NCI-H2107 (cell line): ENCODE results near the gene MARK2.

Source experiments
- DNase-seq: peaks from one replicate; lab custom pipeline; 2025; lab: John Stamatoyannopoulos, UW

MARK2 gene

GRCh38 chr11:63829823-63830489 lies 9.0 kb upstream of the MARK2 start:
- no peak for DNase-seq

GRCh38 chr11:63831326-63831725 lies 7.6 kb upstream of the MARK2 start:
- DNase-seq, result no peak

GRCh38 chr11:63832336-63832735 lies 6.6 kb upstream of the MARK2 start:
- DNase-seq, result no peak

GRCh38 chr11:63833048-63833447 lies 5.9 kb upstream of the MARK2 start:
- no peak for DNase-seq

DNA sequence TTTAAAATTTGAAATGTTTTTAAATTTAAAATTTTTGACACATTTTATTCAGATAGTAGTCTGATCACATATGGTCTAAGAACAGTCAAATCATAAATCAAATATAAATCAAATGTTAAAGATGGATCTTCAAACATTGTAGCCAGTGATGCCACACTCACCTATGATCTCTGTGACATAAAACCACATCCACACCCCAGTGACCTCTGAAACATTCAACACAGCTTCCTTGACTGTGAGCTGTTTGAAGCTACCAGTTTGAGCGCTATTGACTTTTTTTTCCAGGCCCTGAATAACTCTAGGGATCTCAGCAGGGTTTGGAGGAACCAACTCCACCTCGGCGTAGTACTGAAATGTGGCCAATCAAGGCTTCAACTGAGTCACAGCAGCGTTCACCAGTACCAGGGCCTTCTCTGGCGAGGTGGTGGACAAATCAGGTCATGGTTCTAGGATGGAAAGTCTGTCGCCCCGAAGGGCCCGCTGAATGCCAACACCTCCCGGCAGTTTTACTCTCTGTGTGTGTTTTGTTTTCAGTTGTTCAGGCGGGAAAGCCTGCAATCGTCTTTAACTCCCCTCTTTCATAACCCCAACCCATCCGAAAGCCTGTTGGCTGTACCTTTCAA lies 4.3 kb upstream of the MARK2 start:
- DNase-seq, result no peak

- no peak for DNase-seq
These were observed 3.8 kb upstream of the MARK2 start for GRCh38 chr11:63835158-63835545.

- DNase-seq, result peak; percentile 58
These were observed 1.8 kb upstream of the MARK2 start for GRCh38 chr11:63837027-63837688.

- no peak for DNase-seq
These were observed 1.2 kb upstream of the MARK2 start for GRCh38 chr11:63837739-63838138.

- DNase-seq, result no peak
These were observed 696 bp upstream of the MARK2 start for GRCh38 chr11:63838150-63838677.

DNA sequence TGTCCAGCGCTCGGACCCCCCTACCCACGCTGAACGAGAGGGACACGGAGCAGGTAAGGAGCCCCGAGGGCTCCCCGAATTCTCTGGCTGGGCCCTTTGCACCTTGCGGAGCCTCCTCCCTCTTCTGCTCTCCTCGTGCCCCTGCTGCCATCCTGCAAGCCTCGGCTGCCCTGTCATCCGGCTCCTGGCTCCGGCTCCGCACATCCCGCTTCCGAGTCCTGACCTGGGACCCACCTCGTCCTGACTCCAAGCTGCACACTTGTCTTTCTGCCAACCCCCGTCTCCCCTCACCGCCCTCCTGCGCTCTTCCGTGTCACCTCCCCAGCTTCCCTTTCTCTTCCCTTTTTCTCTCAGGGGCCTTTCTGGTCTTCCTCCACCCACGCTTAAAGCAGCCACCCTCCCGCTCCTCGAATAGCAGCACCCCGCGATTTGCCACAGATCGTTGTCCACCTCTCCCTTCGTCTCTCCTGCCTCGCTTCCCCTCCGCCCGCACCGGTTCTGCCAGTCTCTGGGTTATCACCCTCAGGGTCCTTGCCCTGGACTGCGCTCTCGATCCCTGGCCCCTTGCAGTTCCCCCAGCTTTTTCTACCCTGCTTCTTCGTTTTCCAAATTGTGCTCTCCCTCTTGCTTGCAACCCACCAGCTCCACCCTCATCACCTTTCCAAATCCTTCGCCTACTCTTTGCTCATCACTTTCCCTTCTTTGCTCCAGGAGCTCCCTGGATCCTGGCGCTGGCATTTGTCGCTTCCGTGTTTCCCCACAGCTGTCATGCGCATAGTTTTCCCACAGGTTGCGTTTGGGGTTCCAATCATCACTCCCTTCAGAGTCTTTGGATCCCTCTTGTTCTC lies 822 bp downstream of the MARK2 start:
- no peak for DNase-seq

DNA sequence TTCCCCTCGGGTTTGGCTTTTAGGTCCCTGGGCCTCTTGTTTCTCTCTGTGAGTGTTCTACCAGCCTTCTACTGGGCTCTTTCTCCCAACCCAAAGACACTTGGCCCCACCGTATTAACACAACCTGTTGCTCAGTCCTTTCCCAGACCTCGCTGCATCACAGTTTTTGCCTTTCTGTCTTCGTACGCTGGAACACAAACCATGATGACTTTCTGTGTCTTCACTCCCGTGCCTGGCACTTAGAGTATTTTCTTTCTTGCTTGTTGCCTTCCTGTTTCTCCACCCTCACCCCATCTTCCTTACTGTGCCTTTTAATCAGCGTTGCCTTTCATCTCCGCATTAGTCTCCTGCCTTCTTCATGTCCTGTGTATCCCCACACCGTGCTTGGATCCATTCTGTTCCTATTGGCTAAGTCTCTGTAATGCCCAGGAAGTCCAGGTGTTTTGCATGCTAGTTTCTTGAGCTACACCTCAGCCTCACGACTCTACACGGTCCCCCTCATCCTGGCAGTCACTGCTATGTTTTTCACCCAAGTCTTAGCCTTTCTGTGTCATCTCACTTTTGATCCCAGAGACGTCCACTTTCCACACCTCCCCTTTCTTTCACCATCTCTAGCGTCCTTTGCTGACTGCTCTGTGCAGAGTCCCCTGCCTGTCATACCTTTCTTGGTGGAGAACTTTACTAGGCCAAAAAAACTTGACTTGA lies 1.6 kb downstream of the MARK2 start:
- DNase-seq, result no peak

GRCh38 chr11:63841554-63841953 lies 2.6 kb downstream of the MARK2 start:
- no peak for DNase-seq

- no peak for DNase-seq
These were observed 4.1 kb downstream of the MARK2 start for GRCh38 chr11:63843041-63843440.

DNA sequence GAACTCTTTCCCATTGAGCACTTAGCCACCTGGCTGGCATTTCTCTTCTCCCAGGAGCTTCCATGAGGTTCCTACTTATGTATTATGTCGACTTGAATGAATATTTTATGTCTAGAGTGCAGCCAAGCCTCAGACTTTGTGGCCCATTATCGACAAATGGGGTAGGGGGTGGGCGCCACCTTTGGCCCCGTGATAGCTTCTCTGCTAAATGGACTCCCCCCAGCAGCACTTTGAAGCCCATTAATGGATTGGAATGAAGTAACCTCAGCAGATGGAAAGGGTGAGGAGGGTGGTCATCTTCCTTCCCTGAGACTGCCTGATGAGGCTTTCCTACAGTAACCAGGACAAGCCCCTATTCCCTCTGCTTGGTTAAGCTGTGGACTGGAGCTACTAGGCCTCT lies 5.9 kb downstream of the MARK2 start:
- DNase-seq, result no peak

GRCh38 chr11:63845303-63845702 lies 6.4 kb downstream of the MARK2 start:
- DNase-seq, result no peak

DNA sequence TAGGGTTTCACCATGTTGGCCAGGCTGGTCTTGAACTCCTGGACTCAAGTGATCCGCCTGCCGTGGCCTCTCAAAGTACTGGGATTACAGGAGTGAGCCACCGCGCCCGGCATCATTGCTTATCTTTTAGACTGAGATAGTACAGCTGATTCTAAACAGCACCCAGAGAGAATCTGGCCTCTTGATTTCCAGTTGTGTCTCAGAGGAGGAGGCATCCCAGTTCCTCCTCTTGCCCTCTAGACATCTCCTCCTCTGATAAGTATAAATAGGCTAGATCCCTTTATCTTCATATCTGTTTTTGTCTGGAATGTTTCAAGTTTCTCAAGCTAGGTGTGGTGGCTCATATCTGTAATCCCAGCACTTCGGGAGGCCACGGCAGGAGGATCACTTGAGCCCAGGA lies 7.0 kb downstream of the MARK2 start:
- DNase-seq, result no peak

GRCh38 chr11:63846897-63847296 lies 8.0 kb downstream of the MARK2 start:
- DNase-seq, result no peak

GRCh38 chr11:63847363-63847762 lies 8.5 kb downstream of the MARK2 start:
- DNase-seq, result no peak

DNA sequence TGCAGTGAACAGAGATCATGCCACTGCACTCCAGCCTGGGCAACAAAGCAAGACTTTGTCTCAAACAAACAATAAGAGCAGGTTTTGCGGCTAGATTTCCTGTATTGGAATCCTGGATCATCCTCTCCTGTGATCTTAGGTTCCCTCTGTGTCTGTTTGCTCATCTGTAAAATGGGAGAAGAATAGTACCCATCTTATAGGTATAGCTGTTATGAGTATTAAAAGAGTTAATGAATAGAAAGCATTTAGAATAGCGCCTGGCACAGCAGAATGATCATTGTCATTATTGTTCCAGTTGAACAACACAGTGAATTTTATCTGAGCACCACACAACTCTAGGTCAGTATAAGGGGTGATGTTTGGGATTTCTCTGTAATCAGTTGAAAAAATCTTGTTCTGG lies 10.8 kb downstream of the MARK2 start:
- DNase-seq, result no peak

GRCh38 chr11:63850920-63851319 lies 12.0 kb downstream of the MARK2 start:
- no peak for DNase-seq

DNA sequence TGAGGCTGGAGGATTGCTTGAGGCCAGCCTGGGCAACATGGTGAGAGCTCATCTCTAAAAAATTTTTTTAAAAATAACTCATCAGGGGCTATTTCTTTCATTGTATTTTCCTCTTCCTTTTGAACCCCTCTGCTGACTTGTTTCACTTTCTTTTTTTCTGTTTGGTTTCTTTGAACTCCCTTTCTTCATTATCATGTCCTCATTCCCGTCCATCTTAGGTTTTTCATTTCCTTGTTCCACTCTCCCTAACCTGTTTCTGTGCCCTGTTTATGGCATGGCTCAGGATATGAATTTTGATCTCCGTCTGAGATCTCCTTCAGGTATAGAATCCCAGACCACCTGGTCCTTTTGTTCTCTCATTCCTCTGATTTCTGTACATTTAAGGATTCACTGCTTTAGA lies 12.5 kb downstream of the MARK2 start:
- DNase-seq, result no peak

DNA sequence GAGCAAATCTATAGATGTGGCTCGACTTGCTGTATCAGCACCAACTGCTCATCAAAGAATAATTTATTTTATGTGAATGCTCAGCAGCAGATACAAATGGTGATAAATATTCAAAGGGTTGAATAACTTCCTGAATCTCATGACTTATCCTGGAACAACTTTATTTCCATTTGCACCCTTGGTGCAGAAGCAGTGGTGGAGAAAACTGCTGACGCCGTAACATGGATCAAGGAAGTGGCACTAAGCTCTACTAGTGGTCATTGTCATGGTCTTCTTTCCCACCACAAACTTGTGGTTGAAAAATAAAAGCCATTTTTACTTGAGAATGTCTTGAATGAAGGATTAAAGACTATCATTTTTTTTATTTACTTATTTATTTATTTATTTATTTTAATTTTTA lies 14.6 kb downstream of the MARK2 start:
- no peak for DNase-seq
